NT2/D1 (cell line): ENCODE measurements around the gene OR2T1.
"Not testable (repeated sequence)": the region's sequence is repeated elsewhere in the genome, so short reads cannot be mapped to it uniquely, and the experiment has no call there.

Experiments
- SUZ12 ChIP-seq: IDR thresholded peaks from 2 replicates; pipeline ENCODE4 v1.6.1; 2011; ENCODE audit not compliant: insufficient read length, insufficient read depth; ENCODE audit errors: extremely low read depth
- YY1 ChIP-seq: IDR thresholded peaks from 2 replicates; pipeline ENCODE4 v1.6.1; 2011; ENCODE audit not compliant: insufficient read length, insufficient read depth
- ZNF274 ChIP-seq: IDR thresholded peaks from 2 replicates; pipeline ENCODE4 v1.6.1; 2011; ENCODE audit warnings: mild to moderate bottlenecking, low read depth, low read length

DNA sequence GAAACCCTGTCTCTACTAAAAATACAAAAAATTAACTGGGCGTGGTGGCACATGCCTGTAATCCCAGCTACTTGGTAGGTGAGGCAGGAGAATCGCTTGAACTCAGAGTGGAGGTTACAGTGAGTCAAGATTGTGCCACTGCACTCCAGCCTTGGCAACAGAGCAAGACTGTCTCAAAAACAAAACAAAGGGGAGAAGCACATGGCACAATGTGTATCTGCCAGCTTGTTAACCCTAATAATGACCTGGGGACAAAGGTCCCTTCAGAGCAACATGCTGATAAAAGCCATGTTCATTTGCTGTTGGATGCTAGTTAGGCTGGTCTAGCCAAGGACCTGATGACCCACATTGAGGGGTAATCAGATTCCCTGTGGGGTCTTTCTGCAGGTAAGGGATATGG is 53.8 kb downstream of the OR2T1 start:
- TF ChIP-seq SUZ12, ZNF274, YY1: not testable (repeated sequence)
